Neural progenitor cell (in vitro differentiated cells): ENCODE data around the gene MED20. TPM values are rescaled to one million over a fixed set of nuclear protein-coding genes. Genes with fewer than 3 reads are reported as not detected.

Experiments
- DNase-seq: peaks from one replicate; pipeline ENCODE4 v3.0.0-alpha.2; 2016; ENCODE audit warnings: low spot score
- H2AFZ ChIP-seq: fragments of 200-600 bp; sonication (generic); replicated peaks from 2 replicates; pipeline ENCODE4 v1.6.1; 2016; ENCODE audit warnings: antibody characterized with exemption
- H3F3A ChIP-seq: fragments of 200-600 bp; sonication (generic); 2 replicates; pipeline ENCODE4 v1.6.1; 2016; ENCODE audit warnings: antibody characterized with exemption, low read depth
- H3K27ac ChIP-seq: fragments of 200-600 bp; sonication (generic); 2 replicates; pipeline ENCODE4 v1.5.1; 2016; ENCODE audit warnings: mild to moderate bottlenecking
- H3K27me3 ChIP-seq: fragments of 200-600 bp; sonication (generic); 2 replicates; pipeline ENCODE4 v1.6.1; 2016; ENCODE audit warnings: mild to moderate bottlenecking, moderate library complexity
- H3K36me3 ChIP-seq: fragments of 200-600 bp; sonication (generic); 2 replicates; pipeline ENCODE4 v1.5.1; 2016
- H3K4me1 ChIP-seq: fragments of 200-600 bp; sonication (generic); 2 replicates; pipeline ENCODE4 v1.6.1; 2016; ENCODE audit warnings: mixed run types
- H3K4me2 ChIP-seq: fragments of 200-600 bp; sonication (generic); 2 replicates; pipeline ENCODE4 v1.6.1; 2016
- H3K4me3 ChIP-seq: fragments of 200-600 bp; sonication (generic); 2 replicates; pipeline ENCODE4 v1.5.1; 2016
- H3K79me2 ChIP-seq: fragments of 200-600 bp; sonication (generic); 2 replicates; pipeline ENCODE4 v1.6.1; 2016; ENCODE audit warnings: low read depth
- H3K9ac ChIP-seq: fragments of 200-600 bp; sonication (generic); 2 replicates; pipeline ENCODE4 v1.6.1; 2016
- H3K9me3 ChIP-seq: fragments of 200-600 bp; sonication (generic); 2 replicates; pipeline ENCODE4 v1.5.1; 2016; ENCODE audit warnings: low read depth
- H4K20me1 ChIP-seq: fragments of 200-600 bp; sonication (generic); 2 replicates; pipeline ENCODE4 v1.6.1; 2016; ENCODE audit warnings: low read depth
- H3K27ac Mint-ChIP-seq: 3 replicates; pipeline ENCODE4 v1.8.0; 2021; ENCODE audit warnings: mixed read lengths
- H3K27me3 Mint-ChIP-seq: 2 replicates; pipeline ENCODE4 v1.8.0; 2022; ENCODE audit warnings: low read depth, mild to moderate bottlenecking, inconsistent platforms, moderate library complexity, mixed read lengths; ENCODE audit not compliant: insufficient read depth
- H3K36me3 Mint-ChIP-seq: 3 replicates; pipeline ENCODE4 v1.8.0; 2021; ENCODE audit warnings: mixed read lengths
- H3K4me1 Mint-ChIP-seq: 3 replicates; pipeline ENCODE4 v1.8.0; 2021; ENCODE audit warnings: mixed read lengths
- H3K4me3 Mint-ChIP-seq: 3 replicates; pipeline ENCODE4 v1.8.0; 2021; ENCODE audit warnings: mild to moderate bottlenecking, moderate library complexity, mixed read lengths
- H3K9me3 Mint-ChIP-seq: 3 replicates; pipeline ENCODE4 v1.8.0; 2020; ENCODE audit warnings: mixed read lengths
- EZH2 ChIP-seq: fragments of 200-600 bp; sonication (generic); IDR thresholded peaks from 2 replicates; pipeline ENCODE4 v1.6.1; 2017; ENCODE audit warnings: antibody characterized with exemption, mild to moderate bottlenecking, moderate library complexity
- EZH2phosphoT487 ChIP-seq: fragments of 200-600 bp; sonication (generic); IDR thresholded peaks from 2 replicates; pipeline ENCODE4 v1.6.1; 2017; ENCODE audit warnings: antibody characterized with exemption
- total RNA-seq: library from RNA; depleted of rRNA; stranded (reverse); fragments of >200 nt; gene quantifications from 2 replicates; pipeline ENCODE4 v1.2.3, GENCODE V29; 2015; ENCODE audit warnings: low replicate concordance
- TF ChIP-seq, protein P1 (sequence below): fragments of 200-600 bp; sonication (generic); IDR thresholded peaks from 2 replicates; pipeline ENCODE4 v1.5.1; 2017; ENCODE audit warnings: antibody characterized with exemption, mild to moderate bottlenecking

MED20 gene
- total RNA-seq, 1 donor from 2014 or later, result 29.4 TPM

GRCh38 chr6:41892921-41893564 lies 27.9 kb downstream of the MED20 start:
- Mint-ChIP-seq H3K9me3 (no peaks in the 10 kb centered on the region), H3K27me3 (peaks cover 2% of the 10 kb centered on the region), H3K36me3 (no peaks in the 10 kb centered on the region), H3K4me1 (peaks cover 12% of the 10 kb centered on the region), H3K4me3 (no peak overlapping the region), H3K27ac (no peak overlapping the region)
- Histone ChIP-seq H3K4me3 (peak overlapping the region; percentile 72), H3K4me1 (peaks cover 40% of the 10 kb centered on the region), H3K9me3 (no peaks in the 10 kb centered on the region), H2AFZ (no peak overlapping the region), H4K20me1 (peaks cover 33% of the 10 kb centered on the region), H3K4me2 (peak overlapping the region; percentile 98), H3F3A (peaks cover 51% of the 10 kb centered on the region), H3K27ac (no peak overlapping the region), H3K27me3 (no peaks in the 10 kb centered on the region), H3K36me3 (no peaks in the 10 kb centered on the region), H3K9ac (peak overlapping the region; percentile 64), H3K79me2 (peaks cover 71% of the 10 kb centered on the region)
- DNase-seq, result peak; percentile 45
- TF ChIP-seq, protein P1, sequence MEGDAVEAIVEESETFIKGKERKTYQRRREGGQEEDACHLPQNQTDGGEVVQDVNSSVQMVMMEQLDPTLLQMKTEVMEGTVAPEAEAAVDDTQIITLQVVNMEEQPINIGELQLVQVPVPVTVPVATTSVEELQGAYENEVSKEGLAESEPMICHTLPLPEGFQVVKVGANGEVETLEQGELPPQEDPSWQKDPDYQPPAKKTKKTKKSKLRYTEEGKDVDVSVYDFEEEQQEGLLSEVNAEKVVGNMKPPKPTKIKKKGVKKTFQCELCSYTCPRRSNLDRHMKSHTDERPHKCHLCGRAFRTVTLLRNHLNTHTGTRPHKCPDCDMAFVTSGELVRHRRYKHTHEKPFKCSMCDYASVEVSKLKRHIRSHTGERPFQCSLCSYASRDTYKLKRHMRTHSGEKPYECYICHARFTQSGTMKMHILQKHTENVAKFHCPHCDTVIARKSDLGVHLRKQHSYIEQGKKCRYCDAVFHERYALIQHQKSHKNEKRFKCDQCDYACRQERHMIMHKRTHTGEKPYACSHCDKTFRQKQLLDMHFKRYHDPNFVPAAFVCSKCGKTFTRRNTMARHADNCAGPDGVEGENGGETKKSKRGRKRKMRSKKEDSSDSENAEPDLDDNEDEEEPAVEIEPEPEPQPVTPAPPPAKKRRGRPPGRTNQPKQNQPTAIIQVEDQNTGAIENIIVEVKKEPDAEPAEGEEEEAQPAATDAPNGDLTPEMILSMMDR, result no peak
- TF ChIP-seq EZH2, result no peak
- no peak for TF ChIP-seq EZH2phosphoT487

DNA sequence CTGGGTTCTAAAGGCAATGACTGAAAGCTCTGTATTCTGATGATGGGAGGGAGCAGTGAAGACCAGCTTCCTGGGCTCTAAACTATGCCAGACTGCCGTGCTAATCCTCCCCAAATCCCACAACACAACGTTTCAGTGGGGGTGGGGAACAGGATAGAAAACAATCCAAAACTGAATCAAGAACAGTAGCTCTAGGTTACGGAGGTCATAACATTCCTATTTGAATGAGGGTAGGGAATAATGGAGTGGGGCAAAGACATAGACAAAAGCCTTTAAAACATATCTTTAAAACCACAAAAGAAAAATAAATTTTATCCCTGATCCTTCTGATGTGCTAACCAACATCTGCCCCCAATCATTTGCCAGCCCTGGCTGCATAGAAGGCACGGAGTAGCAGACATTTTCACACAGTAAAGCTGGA lies 33.6 kb downstream of the MED20 start:
- Histone ChIP-seq H4K20me1 (peaks cover 31% of the 10 kb centered on the region), H3K36me3 (peaks cover 4% of the 10 kb centered on the region), H3K9ac (no peak overlapping the region), H3K9me3 (no peaks in the 10 kb centered on the region), H3K4me1 (peaks cover 39% of the 10 kb centered on the region), H3F3A (peaks cover 36% of the 10 kb centered on the region), H3K4me2 (peak overlapping the region; percentile 61), H2AFZ (no peak overlapping the region), H3K27ac (peak overlapping the region; percentile 78), H3K27me3 (no peaks in the 10 kb centered on the region), H3K4me3 (peak overlapping the region; percentile 38), H3K79me2 (peaks cover 98% of the 10 kb centered on the region)
- Mint-ChIP-seq H3K9me3 (no peaks in the 10 kb centered on the region), H3K27me3 (peaks cover 2% of the 10 kb centered on the region), H3K4me1 (peaks cover 11% of the 10 kb centered on the region), H3K4me3 (peak overlapping the region; percentile 69), H3K36me3 (no peaks in the 10 kb centered on the region), H3K27ac (peak overlapping the region; percentile 92)
- TF ChIP-seq EZH2, result no peak
- TF ChIP-seq, protein P1, result no peak
- TF ChIP-seq EZH2phosphoT487, result no peak
- DNase-seq, result peak; percentile 85

- no peak for TF ChIP-seq EZH2
- TF ChIP-seq, protein P1, result no peak
- TF ChIP-seq EZH2phosphoT487, result no peak
- no peaks in the 10 kb centered on the region for H3K9me3 ChIP-seq
- Mint-ChIP-seq H3K36me3 (no peaks in the 10 kb centered on the region), H3K27me3 (peaks cover 2% of the 10 kb centered on the region), H3K9me3 (no peaks in the 10 kb centered on the region), H3K4me3 (no peak overlapping the region), H3K27ac (no peak overlapping the region), H3K4me1 (peaks cover 11% of the 10 kb centered on the region)
- no peak overlapping the region for H2AFZ ChIP-seq
- peaks cover 36% of the 10 kb centered on the region for H3F3A ChIP-seq
- peaks cover 23% of the 10 kb centered on the region for H4K20me1 ChIP-seq
- no peak overlapping the region for H3K4me3 ChIP-seq
- DNase-seq, result no peak
- no peak overlapping the region for H3K27ac ChIP-seq
- H3K27me3 ChIP-seq, result no peaks in the 10 kb centered on the region
- H3K9ac ChIP-seq, result no peak overlapping the region
- H3K4me2 ChIP-seq, result no peak overlapping the region
- H3K36me3 ChIP-seq, result peaks cover 4% of the 10 kb centered on the region
- peaks cover 98% of the 10 kb centered on the region for H3K79me2 ChIP-seq
- H3K4me1 ChIP-seq, result peaks cover 24% of the 10 kb centered on the region
Observed at GRCh38 chr6:41885930-41886329, 35.0 kb downstream of the MED20 start.
